ENCODE measurements around the gene IFRD2. TPM values are rescaled to one million over a fixed set of nuclear protein-coding genes. Genes with fewer than 3 reads are reported as not detected.
A peak's percentile ranks its signal among the peaks of the same experiment; 100 is the strongest.

The IFRD2 gene
- total and polyA plus RNA-seq, 2 of the 13 experiments (the other 11 are each of a cell fraction or from before 2014, with no cell fraction given) = 32.8 to 96.1 TPM

GRCh38 chr3:50337175-50337861 lies 45.1 kb upstream of the IFRD2 start (continued):
- TF ChIP-seq, protein P1, sequence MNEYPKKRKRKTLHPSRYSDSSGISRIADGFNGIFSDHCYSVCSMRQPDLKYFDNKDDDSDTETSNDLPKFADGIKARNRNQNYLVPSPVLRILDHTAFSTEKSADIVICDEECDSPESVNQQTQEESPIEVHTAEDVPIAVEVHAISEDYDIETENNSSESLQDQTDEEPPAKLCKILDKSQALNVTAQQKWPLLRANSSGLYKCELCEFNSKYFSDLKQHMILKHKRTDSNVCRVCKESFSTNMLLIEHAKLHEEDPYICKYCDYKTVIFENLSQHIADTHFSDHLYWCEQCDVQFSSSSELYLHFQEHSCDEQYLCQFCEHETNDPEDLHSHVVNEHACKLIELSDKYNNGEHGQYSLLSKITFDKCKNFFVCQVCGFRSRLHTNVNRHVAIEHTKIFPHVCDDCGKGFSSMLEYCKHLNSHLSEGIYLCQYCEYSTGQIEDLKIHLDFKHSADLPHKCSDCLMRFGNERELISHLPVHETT (CRISPR knock-in tag; conservative IDR thresholded peaks at IDR 0.05) = peak; percentile 94; the same call in 1 of the 2 replicates
- TF ChIP-seq RNF2 (conservative IDR thresholded peaks at IDR 0.05; ENCODE audit: low read depth) = peak; percentile 86
- TF ChIP-seq, protein P2, sequence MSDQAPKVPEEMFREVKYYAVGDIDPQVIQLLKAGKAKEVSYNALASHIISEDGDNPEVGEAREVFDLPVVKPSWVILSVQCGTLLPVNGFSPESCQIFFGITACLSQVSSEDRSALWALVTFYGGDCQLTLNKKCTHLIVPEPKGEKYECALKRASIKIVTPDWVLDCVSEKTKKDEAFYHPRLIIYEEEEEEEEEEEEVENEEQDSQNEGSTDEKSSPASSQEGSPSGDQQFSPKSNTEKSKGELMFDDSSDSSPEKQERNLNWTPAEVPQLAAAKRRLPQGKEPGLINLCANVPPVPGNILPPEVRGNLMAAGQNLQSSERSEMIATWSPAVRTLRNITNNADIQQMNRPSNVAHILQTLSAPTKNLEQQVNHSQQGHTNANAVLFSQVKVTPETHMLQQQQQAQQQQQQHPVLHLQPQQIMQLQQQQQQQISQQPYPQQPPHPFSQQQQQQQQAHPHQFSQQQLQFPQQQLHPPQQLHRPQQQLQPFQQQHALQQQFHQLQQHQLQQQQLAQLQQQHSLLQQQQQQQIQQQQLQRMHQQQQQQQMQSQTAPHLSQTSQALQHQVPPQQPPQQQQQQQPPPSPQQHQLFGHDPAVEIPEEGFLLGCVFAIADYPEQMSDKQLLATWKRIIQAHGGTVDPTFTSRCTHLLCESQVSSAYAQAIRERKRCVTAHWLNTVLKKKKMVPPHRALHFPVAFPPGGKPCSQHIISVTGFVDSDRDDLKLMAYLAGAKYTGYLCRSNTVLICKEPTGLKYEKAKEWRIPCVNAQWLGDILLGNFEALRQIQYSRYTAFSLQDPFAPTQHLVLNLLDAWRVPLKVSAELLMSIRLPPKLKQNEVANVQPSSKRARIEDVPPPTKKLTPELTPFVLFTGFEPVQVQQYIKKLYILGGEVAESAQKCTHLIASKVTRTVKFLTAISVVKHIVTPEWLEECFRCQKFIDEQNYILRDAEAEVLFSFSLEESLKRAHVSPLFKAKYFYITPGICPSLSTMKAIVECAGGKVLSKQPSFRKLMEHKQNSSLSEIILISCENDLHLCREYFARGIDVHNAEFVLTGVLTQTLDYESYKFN (CRISPR knock-in tag; conservative IDR thresholded peaks at IDR 0.05) = peak; percentile 59
- no peak for TF ChIP-seq FIP1L1 (IDR thresholded peaks at IDR 0.05; ENCODE audit: borderline replicate concordance, insufficient read depth, low read depth, low read length)
- no peak for TF ChIP-seq ZNF703 (CRISPR knock-in tag; IDR thresholded peaks at IDR 0.05; ENCODE audit: borderline replicate concordance)
- TF ChIP-seq ZNF18 (CRISPR knock-in tag; IDR thresholded peaks at IDR 0.05; ENCODE audit: insufficient replicate concordance) = peak; percentile 88
- TF ChIP-seq ZNF709 (CRISPR knock-in tag; IDR thresholded peaks at IDR 0.05) = peak; percentile 93
- TF ChIP-seq MTERF4 (CRISPR knock-in tag; IDR thresholded peaks at IDR 0.05) = peak; percentile 91
- no peak for TF ChIP-seq MIXL1 (CRISPR knock-in tag; IDR thresholded peaks at IDR 0.05)
- no peak for TF ChIP-seq ZNF530 (CRISPR knock-in tag; IDR thresholded peaks at IDR 0.05; ENCODE audit: low read depth)
- TF ChIP-seq, protein P3, sequence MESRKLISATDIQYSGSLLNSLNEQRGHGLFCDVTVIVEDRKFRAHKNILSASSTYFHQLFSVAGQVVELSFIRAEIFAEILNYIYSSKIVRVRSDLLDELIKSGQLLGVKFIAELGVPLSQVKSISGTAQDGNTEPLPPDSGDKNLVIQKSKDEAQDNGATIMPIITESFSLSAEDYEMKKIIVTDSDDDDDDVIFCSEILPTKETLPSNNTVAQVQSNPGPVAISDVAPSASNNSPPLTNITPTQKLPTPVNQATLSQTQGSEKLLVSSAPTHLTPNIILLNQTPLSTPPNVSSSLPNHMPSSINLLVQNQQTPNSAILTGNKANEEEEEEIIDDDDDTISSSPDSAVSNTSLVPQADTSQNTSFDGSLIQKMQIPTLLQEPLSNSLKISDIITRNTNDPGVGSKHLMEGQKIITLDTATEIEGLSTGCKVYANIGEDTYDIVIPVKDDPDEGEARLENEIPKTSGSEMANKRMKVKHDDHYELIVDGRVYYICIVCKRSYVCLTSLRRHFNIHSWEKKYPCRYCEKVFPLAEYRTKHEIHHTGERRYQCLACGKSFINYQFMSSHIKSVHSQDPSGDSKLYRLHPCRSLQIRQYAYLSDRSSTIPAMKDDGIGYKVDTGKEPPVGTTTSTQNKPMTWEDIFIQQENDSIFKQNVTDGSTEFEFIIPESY (CRISPR knock-in tag; IDR thresholded peaks at IDR 0.05) = peak; percentile 42; the same call in 1 of the 2 replicates
- TF ChIP-seq, protein P4, sequence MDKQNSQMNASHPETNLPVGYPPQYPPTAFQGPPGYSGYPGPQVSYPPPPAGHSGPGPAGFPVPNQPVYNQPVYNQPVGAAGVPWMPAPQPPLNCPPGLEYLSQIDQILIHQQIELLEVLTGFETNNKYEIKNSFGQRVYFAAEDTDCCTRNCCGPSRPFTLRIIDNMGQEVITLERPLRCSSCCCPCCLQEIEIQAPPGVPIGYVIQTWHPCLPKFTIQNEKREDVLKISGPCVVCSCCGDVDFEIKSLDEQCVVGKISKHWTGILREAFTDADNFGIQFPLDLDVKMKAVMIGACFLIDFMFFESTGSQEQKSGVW (CRISPR knock-in tag; IDR thresholded peaks at IDR 0.05; ENCODE audit: borderline replicate concordance) = no peak
- TF ChIP-seq ZNF678 (CRISPR knock-in tag; IDR thresholded peaks at IDR 0.05) = no peak
- 0 out of 2 replicates have a peak, but pooled peaks have one; percentile 13 for TF ChIP-seq IRF2 (CRISPR knock-in tag; IDR thresholded peaks at IDR 0.05)
- TF ChIP-seq ZNF138 (CRISPR knock-in tag; IDR thresholded peaks at IDR 0.05; ENCODE audit: low read depth) = peak; percentile 91; the same call in 1 of the 2 replicates
- no peak for TF ChIP-seq SCMH1 (CRISPR knock-in tag; IDR thresholded peaks at IDR 0.05; ENCODE audit: borderline replicate concordance)

Measured in HepG2 (cell line).